HepG2 (cell line): ENCODE results near the gene ING2. TPM values are rescaled to one million over a fixed set of nuclear protein-coding genes. Genes with fewer than 3 reads are reported as not detected.

Experiments
- ATAC-seq: fragments of 200-7000 bp; cut with Tn5 transposase; 3 replicates; pipeline ENCODE4 v1.9.1; 2020; ENCODE audit warnings: mild to moderate bottlenecking, moderate library complexity
- Bru-seq: library from RNA; stranded (reverse); fragments of 400-500 nt; gene quantifications from one replicate; lab custom pipeline; 2021; lab: Mats Ljungman, UMichigan
- BruChase-seq, 2 experiments: library from RNA; stranded (reverse); fragments of 400-500 nt; gene quantifications; one replicate each; lab custom pipeline; 2021; lab: Mats Ljungman, UMichigan
- BruUV-seq: library from RNA; stranded (reverse); fragments of 400-500 nt; replicated peaks from 2 replicates; lab custom pipeline; 2021; lab: Mats Ljungman, UMichigan
- CTCF ChIA-PET: fragments of 300-600 bp; formaldehyde crosslinking; extraction: SDS; loops from one replicate; lab custom pipeline; 2021; ENCODE audit warnings: low total read pairs, inconsistent platforms, low intra/inter-chr PET ratio; lab: Yijun Ruan, JAX
- POLR2A ChIA-PET: fragments of 350-600 bp; sonication (Branson Sonifier 250); formaldehyde crosslinking; loops from one replicate; lab custom pipeline; 2020; ENCODE audit warnings: antibody characterized with exemption, inconsistent platforms; lab: Yijun Ruan, JAX
- DNase-seq: peaks from one replicate; pipeline ENCODE4 v3.0.0-alpha.2; 2015; ENCODE audit warnings: low spot score
- FAIRE-seq: peaks from 3 replicates; lab custom pipeline; 2011; peaks lifted over from hg19 to GRCh38; lab: Jason Lieb, UNC
- H2AFZ ChIP-seq: one replicate; pipeline ENCODE4 v1.6.1; 2011; ENCODE audit warnings: low read length, inconsistent platforms
- H3K27ac ChIP-seq: fragments of 300-600 bp; 3 replicates; pipeline ENCODE4 v1.8.0; 2011; ENCODE audit warnings: mixed run types, mild to moderate bottlenecking, mixed read lengths, low read length, inconsistent platforms; ENCODE audit not compliant: insufficient read depth; ENCODE audit errors: extremely low read length
- H3K27me3 ChIP-seq, 2 experiments: fragments of 200-600 bp in 1 of 2; 2 replicates in 1 of 2; 3 replicates in 1 of 2; pipeline versions ENCODE4 v1.6.0 to v1.8.0; 2011; ENCODE audit warnings: low read length in 2 of 2, mild to moderate bottlenecking in 2 of 2, moderate library complexity in 2 of 2, inconsistent platforms in 1 of 2; ENCODE audit not compliant: insufficient read depth in 2 of 2, control insufficient read depth in 1 of 2
- H3K36me3 ChIP-seq, 2 experiments: fragments of 200-600 bp in 1 of 2; replicated peaks in 1 of 2; 2 replicates in 1 of 2; 3 replicates in 1 of 2; pipeline versions ENCODE4 v1.5.1 to v1.8.0; 2011; ENCODE audit warnings: low read length in 2 of 2, inconsistent platforms in 1 of 2; ENCODE audit not compliant: insufficient read depth in 2 of 2, control insufficient read depth in 1 of 2
- H3K4me1 ChIP-seq: 2 replicates; pipeline ENCODE4 v1.5.1; 2012; ENCODE audit warnings: low read length, inconsistent platforms; ENCODE audit not compliant: insufficient read depth
- H3K4me2 ChIP-seq: 2 replicates; pipeline ENCODE4 v1.6.0; 2011; ENCODE audit warnings: low read depth, low read length, inconsistent platforms
- H3K4me3 ChIP-seq, 3 experiments: fragments of 200-600 bp in 1 of 3; sonication (generic), shearing (Covaris generic) in 1 of 3; replicated peaks in 1 of 3; 2 replicates each; pipeline ENCODE4 v1.5.1; 2011 to 2016; ENCODE audit warnings: low read length in 3 of 3, inconsistent platforms in 2 of 3, low read depth in 2 of 3, mild to moderate bottlenecking in 2 of 3, control low read depth in 1 of 3, mixed read lengths in 1 of 3; ENCODE audit not compliant: insufficient read depth in 1 of 3
- H3K79me2 ChIP-seq: one replicate; pipeline ENCODE4 v1.6.1; 2011; ENCODE audit warnings: low read length, inconsistent platforms; ENCODE audit not compliant: insufficient read depth
- H3K9ac ChIP-seq: 2 replicates; pipeline ENCODE4 v1.6.0; 2011; ENCODE audit warnings: mild to moderate bottlenecking, low read depth, low read length, inconsistent platforms; ENCODE audit not compliant: insufficient read depth
- H3K9me3 ChIP-seq: 2 replicates; pipeline ENCODE4 v1.5.1; 2012; ENCODE audit warnings: mild to moderate bottlenecking, low read length
- H4K20me1 ChIP-seq: 2 replicates; pipeline ENCODE4 v1.6.0; 2011; ENCODE audit warnings: inconsistent platforms, mild to moderate bottlenecking, low read length, moderate library complexity; ENCODE audit not compliant: insufficient read depth
- CENPT ChIP-seq: sonication (generic); formaldehyde crosslinking; IDR thresholded peaks from 2 replicates; pipeline ENCODE4 v1.8.0; 2022; ENCODE audit warnings: low read depth, mild to moderate bottlenecking, moderate library complexity, missing genetic modification reagents
- PAX8 ChIP-seq: sonication (generic); formaldehyde crosslinking; IDR thresholded peaks from 2 replicates; pipeline ENCODE4 v1.8.0; 2022; ENCODE audit warnings: mild to moderate bottlenecking, missing genetic modification reagents, borderline replicate concordance
- POLR2A ChIP-seq, 2 experiments: IDR thresholded peaks; 2 replicates each; pipeline ENCODE4 v1.6.1; 2011; ENCODE audit warnings: low read depth in 2 of 2, low read length in 2 of 2, mild to moderate bottlenecking in 1 of 2, moderate library complexity in 1 of 2; ENCODE audit not compliant: insufficient read depth in 1 of 2
- PRPF4 ChIP-seq: fragments of 200-400 bp; formaldehyde crosslinking; IDR thresholded peaks from 2 replicates; pipeline ENCODE4 v1.6.1; 2016; ENCODE audit warnings: low read length, low read depth; ENCODE audit not compliant: poor library complexity, severe bottlenecking
- SIN3A ChIP-seq: IDR thresholded peaks from 2 replicates; pipeline ENCODE4 v1.6.1; 2011; ENCODE audit warnings: low read depth, mild to moderate bottlenecking, control low read depth, low read length, borderline replicate concordance
- SMC3 ChIP-seq: IDR thresholded peaks from 2 replicates; pipeline ENCODE4 v1.6.1; 2011; ENCODE audit warnings: low read length, improper control_type of control experiment
- ZBTB2 ChIP-seq: sonication (generic); formaldehyde crosslinking; IDR thresholded peaks from 2 replicates; pipeline ENCODE4 v1.8.0; 2022; ENCODE audit warnings: low read depth, missing genetic modification reagents
- ZFY ChIP-seq: sonication (generic); formaldehyde crosslinking; IDR thresholded peaks from 2 replicates; pipeline ENCODE4 v1.4.0; 2020; ENCODE audit warnings: missing genetic modification reagents
- ZFYVE20 ChIP-seq: sonication (generic); formaldehyde crosslinking; IDR thresholded peaks from 2 replicates; pipeline ENCODE4 v1.8.0; 2023; ENCODE audit warnings: low read depth, mild to moderate bottlenecking, moderate library complexity, missing genetic modification reagents, borderline replicate concordance
- ZNF256 ChIP-seq: sonication (generic); formaldehyde crosslinking; conservative IDR thresholded peaks from 2 replicates; pipeline ENCODE4 v1.4.0; 2020; ENCODE audit warnings: missing genetic modification reagents
- ZNF317 ChIP-seq: sonication (generic); formaldehyde crosslinking; IDR thresholded peaks from 2 replicates; pipeline ENCODE4 v1.5.0; 2020; ENCODE audit warnings: mild to moderate bottlenecking, missing genetic modification reagents
- ZNF431 ChIP-seq: sonication (generic); formaldehyde crosslinking; IDR thresholded peaks from 2 replicates; pipeline ENCODE4 v1.9.0; 2022; ENCODE audit warnings: missing genetic modification reagents, low read depth, mild to moderate bottlenecking, borderline replicate concordance
- ZNF678 ChIP-seq: sonication (generic); formaldehyde crosslinking; IDR thresholded peaks from 2 replicates; pipeline ENCODE4 v1.4.0; 2020; ENCODE audit warnings: mild to moderate bottlenecking, missing genetic modification reagents
- ZNF780A ChIP-seq: sonication (generic); formaldehyde crosslinking; IDR thresholded peaks from 2 replicates; pipeline ENCODE4 v1.8.0; 2022; ENCODE audit warnings: mild to moderate bottlenecking, missing genetic modification reagents, moderate library complexity
- WGBS: methylation state at CpG from one replicate; pipeline ENCODE4 v1.1.6; 2017; ENCODE audit warnings: low lambda C conversion rate; 5-methylcytosine and 5-hydroxymethylcytosine counted together
- in situ Hi-C: cut with HindIII; loops from 2 replicates; pipeline ENCODE4 v1.10.0; 2017; ENCODE audit warnings: low pct_unique_long_range_greater_than_20kb; ENCODE audit not compliant: extremely low pct_ligation_motif_present
- intact Hi-C: fragments of 100-400 bp; cut with micrococcal nuclease; formaldehyde crosslinking; loops from one replicate; pipeline ENCODE4 v1.10.0; 2022; ENCODE audit not compliant: unreplicated experiment
- long read RNA-seq, 2 experiments: library from RNA in 1 of 2; library from polyadenylated mRNA in 1 of 2; stranded (forward) in 1 of 2; unstranded in 1 of 2; transcript quantifications; one replicate each; pipeline ENCODE4 v2.0.0, GENCODE V29; 2019 to 2022
- polyA minus RNA-seq, 3 experiments: library from RNA; depleted of rRNA, polyadenylated mRNA; stranded (reverse); fragments of >200 nt; gene quantifications; 2 replicates each; pipeline ENCODE4 v1.2.3, GENCODE V29; 2011; ENCODE audit warnings: low replicate concordance in 1 of 3
- polyA plus RNA-seq, 8 experiments: library from polyadenylated mRNA; depleted of rRNA in 3 of 8; stranded (reverse) in 7 of 8; unstranded in 1 of 8; fragments of >200 nt; fragmentation: Illumina TruSeq in 4 of 8; extraction: Trizol in 4 of 8; gene quantifications; 2 replicates each; pipeline versions ENCODE4 v1.2.1 to v1.2.3, GENCODE V29; 2011 to 2016; ENCODE audit warnings: low read depth in 4 of 8, missing spikeins in 1 of 8, mixed read lengths in 1 of 8; ENCODE audit not compliant: insufficient read depth in 1 of 8
- total RNA-seq, 5 experiments: library from RNA; depleted of rRNA; stranded (reverse); fragments of >200 nt; fragmentation: Illumina TruSeq; extraction: Trizol; gene quantifications; 2 replicates each; pipeline ENCODE4 v1.2.3, GENCODE V29; 2016; ENCODE audit warnings: low read depth in 1 of 5

The ING2 gene, protein sequence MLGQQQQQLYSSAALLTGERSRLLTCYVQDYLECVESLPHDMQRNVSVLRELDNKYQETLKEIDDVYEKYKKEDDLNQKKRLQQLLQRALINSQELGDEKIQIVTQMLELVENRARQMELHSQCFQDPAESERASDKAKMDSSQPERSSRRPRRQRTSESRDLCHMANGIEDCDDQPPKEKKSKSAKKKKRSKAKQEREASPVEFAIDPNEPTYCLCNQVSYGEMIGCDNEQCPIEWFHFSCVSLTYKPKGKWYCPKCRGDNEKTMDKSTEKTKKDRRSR
- 12.4 and 16.9 TPM in 2 replicates for total RNA-seq (2016; rRNA removed; fragmentation: Illumina TruSeq; extraction: Trizol)
- total RNA-seq (2016; cell fraction: cytosol; rRNA removed; fragmentation: Illumina TruSeq; extraction: Trizol; ENCODE audit: low read depth): 13.0 and 13.6 TPM in 2 replicates
- 12.0 and 13.9 TPM in 2 replicates for total RNA-seq (2016; cell fraction: insoluble cytoplasmic fraction; rRNA removed; fragmentation: Illumina TruSeq; extraction: Trizol)
- total RNA-seq (2016; cell fraction: membrane; rRNA removed; fragmentation: Illumina TruSeq; extraction: Trizol): 21.5 and 22.6 TPM in 2 replicates
- 6.1 and 6.7 TPM in 2 replicates for total RNA-seq (2016; cell fraction: nucleus; rRNA removed; fragmentation: Illumina TruSeq; extraction: Trizol)
- 3.9 and 6.6 TPM in 2 replicates for polyA plus RNA-seq (2011; rRNA removed)
- polyA plus RNA-seq (2011; cell fraction: cytosol; rRNA removed): 3.5 and 4.9 TPM in 2 replicates
- polyA plus RNA-seq (2011; cell fraction: nucleus; rRNA removed): 1.4 and 2.4 TPM in 2 replicates
- polyA plus RNA-seq (2012): 6.6 and 8.2 TPM in 2 replicates
- 19.9 and 22.4 TPM in 2 replicates for polyA plus RNA-seq (2016; cell fraction: cytosol; fragmentation: Illumina TruSeq; extraction: Trizol; ENCODE audit: low read depth)
- polyA plus RNA-seq (2016; cell fraction: insoluble cytoplasmic fraction; fragmentation: Illumina TruSeq; extraction: Trizol; ENCODE audit: low read depth): 24.0 and 24.6 TPM in 2 replicates
- polyA plus RNA-seq (2016; cell fraction: membrane; fragmentation: Illumina TruSeq; extraction: Trizol; ENCODE audit: low read depth): 24.5 and 27.0 TPM in 2 replicates
- polyA plus RNA-seq (2016; cell fraction: nucleus; fragmentation: Illumina TruSeq; extraction: Trizol; ENCODE audit: insufficient read depth, low read depth): 11.3 and 12.8 TPM in 2 replicates
- 0.89 and 0.90 TPM in 2 replicates for polyA minus RNA-seq (2011; rRNA and poly(A)+ RNA removed; ENCODE audit: low replicate concordance)
- polyA minus RNA-seq (2011; cell fraction: cytosol; rRNA and poly(A)+ RNA removed): 3.3 and 3.6 TPM in 2 replicates
- polyA minus RNA-seq (2011; cell fraction: nucleus; rRNA and poly(A)+ RNA removed): 2.9 and 4.6 TPM in 2 replicates
- percentile 68 among the genes with signal in this experiment for Bru-seq, nascent RNA
- BruChase-seq, experiment 1, labeled RNA remaining after a 6-hour chase: percentile 64 among the genes with signal in this experiment
- BruChase-seq, experiment 2, labeled RNA remaining after a 2-hour chase: percentile 72 among the genes with signal in this experiment
- long read RNA-seq, experiment 1, transcript ING2-201 (2 exons, 1,189 nt): major isoform, 6 of 12 reads
- long read RNA-seq, experiment 1, partial matches to known transcripts: 0 of 12 reads
- long read RNA-seq, experiment 1, other reads (novel, unspliced or antisense): 2 of 12 reads
- long read RNA-seq, experiment 2, partial matches to known transcripts: 3 of 11 reads
- long read RNA-seq, experiment 2, other reads (novel, unspliced or antisense): 0 of 11 reads

DNA sequence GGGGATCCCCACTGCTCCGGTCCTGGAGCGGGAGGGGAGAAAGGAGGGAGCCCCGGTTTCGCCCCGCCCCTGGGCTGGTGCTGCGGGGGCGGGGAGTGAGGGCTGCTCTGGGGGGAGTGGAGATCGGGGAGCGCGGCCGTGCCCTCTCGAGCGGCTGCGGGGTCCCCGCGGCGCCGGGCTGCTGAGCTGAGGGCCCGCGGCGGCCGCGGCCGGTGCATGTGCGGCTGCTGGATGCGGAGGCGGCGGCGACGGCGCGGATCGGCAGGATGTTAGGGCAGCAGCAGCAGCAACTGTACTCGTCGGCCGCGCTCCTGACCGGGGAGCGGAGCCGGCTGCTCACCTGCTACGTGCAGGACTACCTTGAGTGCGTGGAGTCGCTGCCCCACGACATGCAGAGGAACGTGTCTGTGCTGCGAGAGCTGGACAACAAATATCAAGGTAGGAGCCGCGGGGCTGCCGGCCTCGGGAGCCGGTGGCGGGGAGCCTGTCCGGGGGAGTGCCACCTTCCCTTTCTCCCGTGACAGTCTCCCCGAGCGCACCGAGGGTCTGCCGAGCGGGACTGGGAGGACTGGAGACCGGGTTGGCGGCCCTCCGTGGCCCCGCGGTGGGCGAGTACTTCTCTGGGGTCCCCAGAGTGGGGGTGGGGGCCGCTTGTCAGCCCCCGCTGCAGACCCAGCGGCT lies at the start of gene ING2:
ING2 (plus strand) TSS at position 129 of the 681 bp plus-strand sequence; CDS start at position 267, 138 bp downstream.
- no peak for FAIRE-seq
- Histone ChIP-seq H3K27me3 (no peaks in the 10 kb centered on the region; a peak in 1 of 5 replicates), H4K20me1 (peaks cover 13% of the 10 kb centered on the region), H3K4me3 (peak within 1 kb of the TSS; percentile 84 to 99 (median 97)), H3K4me1 (peaks cover 42% of the 10 kb centered on the region), H3K36me3 (no peaks in the 10 kb centered on the region), H2AFZ (no peak within 1 kb of the TSS), H3K4me2 (peak within 1 kb of the TSS; percentile 89), H3K9ac (peak within 1 kb of the TSS; percentile 85), H3K79me2 (peaks cover 44% of the 10 kb centered on the region), H3K9me3 (no peaks in the 10 kb centered on the region), H3K27ac (peak within 1 kb of the TSS; percentile 91)
- in situ Hi-C loops (no loop called here), intact Hi-C loops (loop anchor here (2.0 kb wide), 3 partner anchors 60 to 216 kb away; partner anchors contain the start of gene CDKN2AIP)
- no TSS peak for BruUV-seq
- 3% methylated on average over 13 of the region's 68 CpGs for WGBS
- ATAC-seq: peak; percentile 65
- ChIA-PET CTCF (no interaction called here), POLR2A (interaction anchor here (1.3 to 1.8 kb wide), 4 partner anchors 58 to 115 kb away, joined by 3 to 9 read pairs (median 6); partner anchors contain the start of gene CDKN2AIP)
- DNase-seq: peak; percentile 18
- TF ChIP-seq SIN3A (0 out of 2 replicates have a peak, but pooled peaks have one; percentile 3), ZNF431 (CRISPR knock-in tag) (peak; percentile 22; the same call in 1 of the 2 replicates), ZBTB2 (CRISPR knock-in tag) (peak; percentile 24; the same call in 1 of the 2 replicates), ZNF317 (peak; percentile 7; the same call in 1 of the 2 replicates), SMC3 (no peak), PRPF4 (no peak), PAX8 (CRISPR knock-in tag) (0 out of 2 replicates have a peak, but pooled peaks have one; percentile 18), CENPT (CRISPR knock-in tag) (0 out of 2 replicates have a peak, but pooled peaks have one; percentile 41), POLR2A (IDR thresholded peaks at IDR 0.05; ENCODE audit: insufficient read depth in 1 of 2, low read depth in 2 of 2, low read length in 2 of 2) (0 out of 4 replicates have a peak, but pooled peaks have one; percentile 39 to 42), ZNF678 (peak; percentile 28; the same call in 1 of the 2 replicates), ZNF256 (CRISPR knock-in tag) (no peak), ZFY (CRISPR knock-in tag) (no peak), ZNF780A (CRISPR knock-in tag) (peak; percentile 29; the same call in 1 of the 2 replicates), ZFYVE20 (CRISPR knock-in tag) (0 out of 2 replicates have a peak, but pooled peaks have one; percentile 57)
